ENCODE measurements around the gene HIGD1B.

The HIGD1B gene

GRCh38 chr17:44837196-44837595 is 10.5 kb upstream of the HIGD1B start:
- no peak for DNase-seq (ENCODE audit: low read depth)

GRCh38 chr17:44840274-44840673 is 7.4 kb upstream of the HIGD1B start:
- no peak for DNase-seq (ENCODE audit: low read depth)

DNA sequence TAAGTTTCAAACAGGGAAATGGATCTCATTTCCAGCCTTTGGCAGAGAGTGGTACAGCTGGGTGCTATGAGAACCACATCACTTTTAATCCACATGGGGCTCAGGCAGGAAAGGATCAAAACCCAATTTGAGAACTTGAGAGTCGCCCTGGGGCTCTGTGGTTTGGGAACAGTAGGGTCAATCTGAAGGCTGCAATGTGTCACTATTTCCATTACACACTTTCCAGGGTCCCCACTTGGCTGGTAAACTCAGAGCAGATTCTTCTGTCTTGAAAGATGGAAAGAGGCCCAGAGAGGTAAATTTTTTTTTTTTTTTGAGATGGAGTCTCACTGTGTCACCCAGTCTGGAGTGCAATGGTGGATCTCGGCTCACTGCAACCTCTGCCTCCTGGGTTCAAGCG is 6.7 kb upstream of the HIGD1B start:
- no peak for DNase-seq (ENCODE audit: low read depth)

DNA sequence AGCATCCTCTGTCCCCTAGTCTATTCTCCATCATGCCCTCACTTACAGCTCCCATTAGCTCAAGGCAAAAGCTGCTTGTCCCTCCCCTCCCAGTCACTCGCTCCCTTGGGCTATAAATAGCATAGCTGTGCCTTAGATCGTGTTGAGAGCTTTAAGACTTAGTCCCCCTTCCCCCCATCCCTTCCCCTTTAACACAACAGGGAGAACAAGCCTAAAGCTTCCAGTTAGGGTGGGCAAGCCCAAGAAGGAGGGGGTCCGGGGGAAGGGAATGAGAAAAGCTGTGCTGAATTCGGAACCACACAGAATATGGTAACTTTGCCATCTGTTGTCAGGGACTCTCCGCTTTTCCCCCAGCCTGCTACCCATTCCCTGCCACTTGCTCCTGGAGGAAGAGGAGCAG is 4.9 kb upstream of the HIGD1B start:
- DNase-seq (ENCODE audit: low read depth): no peak

- no peak for DNase-seq (ENCODE audit: low read depth)
Observed at GRCh38 chr17:44844390-44844830, 3.3 kb upstream of the HIGD1B start.

GRCh38 chr17:44846206-44846605 is 1.5 kb upstream of the HIGD1B start:
- no peak for DNase-seq (ENCODE audit: low read depth)

DNA sequence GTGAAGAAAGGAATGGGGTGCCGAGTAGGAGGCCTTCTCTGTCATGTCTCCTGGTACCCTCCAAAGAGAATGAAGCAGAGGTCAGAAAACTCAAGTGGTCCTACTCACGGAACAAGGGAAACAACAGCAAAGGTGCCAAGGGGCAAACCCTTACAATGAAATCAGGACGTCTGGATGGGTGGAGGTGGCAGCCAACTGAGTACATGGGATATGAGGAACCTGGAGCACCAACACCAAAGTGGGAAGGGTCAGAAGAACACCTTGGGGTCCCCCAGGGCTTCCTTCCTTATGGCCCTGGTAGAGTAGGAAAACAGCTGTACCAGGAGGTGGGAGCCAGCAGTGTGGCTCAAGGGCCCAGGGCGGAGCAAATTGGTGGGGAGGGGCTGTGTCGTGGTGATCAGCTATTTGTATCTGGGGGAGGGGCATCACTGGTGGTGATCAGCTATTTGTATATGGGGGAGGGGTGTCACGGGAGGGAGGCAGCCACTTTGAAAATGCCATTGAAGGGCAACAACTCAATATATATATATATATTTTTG is 643 bp downstream of the HIGD1B start:
- no peak for DNase-seq (ENCODE audit: low read depth)

DNA sequence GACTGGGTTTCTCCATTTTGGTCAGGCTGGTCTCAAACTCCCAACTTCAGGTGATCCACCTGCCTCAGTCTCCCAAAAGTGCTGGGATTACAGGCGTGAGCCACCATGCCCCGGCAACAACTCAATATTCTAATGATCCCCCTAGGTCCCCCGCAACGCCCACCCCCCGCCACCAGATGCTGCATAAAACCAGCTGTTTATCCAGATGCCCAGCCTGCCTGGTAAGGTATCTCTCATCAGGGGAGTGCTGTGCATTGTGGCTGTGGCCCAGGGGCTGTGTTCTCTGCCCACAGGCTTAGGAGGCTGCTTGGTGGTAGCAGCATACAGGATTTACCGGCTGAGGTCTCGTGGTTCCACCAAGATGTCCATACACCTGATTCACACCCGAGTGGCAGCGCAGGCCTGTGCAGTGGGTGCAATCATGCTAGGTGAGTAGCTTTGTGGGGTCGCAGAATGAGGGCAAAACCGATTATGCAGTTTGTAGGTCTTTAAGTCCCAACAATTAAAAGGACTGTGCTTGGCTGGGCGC is 1.3 kb downstream of the HIGD1B start:
- no peak for DNase-seq (ENCODE audit: low read depth)

DNA sequence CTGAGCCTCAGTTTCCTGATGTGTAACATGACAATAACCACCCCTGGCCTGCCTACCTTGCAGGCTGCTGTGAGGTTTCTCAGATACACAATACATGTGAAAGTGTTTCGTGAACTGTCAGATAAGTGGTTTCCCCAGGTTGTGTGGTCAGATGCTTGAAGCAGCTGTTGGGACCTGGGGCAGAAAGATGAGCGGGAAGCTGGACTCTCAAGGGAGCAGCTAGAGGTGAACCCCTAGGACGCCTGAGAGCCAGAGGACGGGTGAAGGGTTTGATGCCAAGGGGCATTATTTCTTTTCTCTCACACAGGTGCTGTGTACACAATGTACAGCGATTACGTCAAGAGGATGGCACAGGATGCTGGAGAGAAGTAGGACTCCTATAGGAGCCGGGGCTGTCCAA is 2.3 kb downstream of the HIGD1B start:
- no peak for DNase-seq (ENCODE audit: low read depth)

DNA sequence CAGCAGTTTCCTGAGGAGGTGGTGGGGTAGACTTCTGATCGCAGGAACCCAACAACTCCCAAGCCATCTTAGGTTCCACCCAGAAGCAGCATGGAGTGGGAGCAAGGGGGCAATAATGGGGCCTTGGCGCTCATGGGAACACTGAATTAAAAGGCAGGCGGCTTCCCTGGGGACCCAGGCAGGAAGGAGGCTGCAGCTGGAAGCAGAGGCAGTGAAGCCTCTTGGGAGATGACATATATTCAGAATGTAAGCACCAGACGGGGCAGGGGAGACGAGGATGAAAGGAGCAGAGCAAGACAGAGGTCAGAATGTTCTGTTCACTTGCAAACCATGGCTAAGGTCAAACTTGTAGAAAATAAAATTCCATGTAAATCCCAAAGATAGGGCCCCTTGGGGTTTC is 2.9 kb downstream of the HIGD1B start:
- no peak for DNase-seq (ENCODE audit: low read depth)

DNA sequence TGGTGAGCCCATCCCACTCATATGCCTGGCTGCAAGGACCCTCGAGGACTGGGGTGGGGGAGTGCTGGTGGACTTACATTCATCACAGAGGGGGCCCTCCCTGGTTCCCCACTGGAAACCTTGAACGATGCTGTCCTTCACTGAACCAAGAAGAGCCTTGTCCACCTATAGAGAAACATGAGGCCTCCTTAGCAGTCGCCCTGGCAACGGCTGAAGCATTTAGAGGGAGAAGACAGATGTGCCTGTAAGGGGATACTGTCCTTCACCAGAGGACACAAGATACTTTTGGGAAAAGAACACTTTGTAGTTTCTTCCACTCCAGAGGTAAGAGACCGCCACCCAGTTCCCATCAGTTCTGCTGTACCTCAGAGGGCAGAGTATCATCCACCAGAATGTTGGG is 6.5 kb downstream of the HIGD1B start:
- DNase-seq (ENCODE audit: low read depth): no peak

- no peak for DNase-seq (ENCODE audit: low read depth)
Observed at GRCh38 chr17:44859701-44860100, 12.0 kb downstream of the HIGD1B start.

DNA sequence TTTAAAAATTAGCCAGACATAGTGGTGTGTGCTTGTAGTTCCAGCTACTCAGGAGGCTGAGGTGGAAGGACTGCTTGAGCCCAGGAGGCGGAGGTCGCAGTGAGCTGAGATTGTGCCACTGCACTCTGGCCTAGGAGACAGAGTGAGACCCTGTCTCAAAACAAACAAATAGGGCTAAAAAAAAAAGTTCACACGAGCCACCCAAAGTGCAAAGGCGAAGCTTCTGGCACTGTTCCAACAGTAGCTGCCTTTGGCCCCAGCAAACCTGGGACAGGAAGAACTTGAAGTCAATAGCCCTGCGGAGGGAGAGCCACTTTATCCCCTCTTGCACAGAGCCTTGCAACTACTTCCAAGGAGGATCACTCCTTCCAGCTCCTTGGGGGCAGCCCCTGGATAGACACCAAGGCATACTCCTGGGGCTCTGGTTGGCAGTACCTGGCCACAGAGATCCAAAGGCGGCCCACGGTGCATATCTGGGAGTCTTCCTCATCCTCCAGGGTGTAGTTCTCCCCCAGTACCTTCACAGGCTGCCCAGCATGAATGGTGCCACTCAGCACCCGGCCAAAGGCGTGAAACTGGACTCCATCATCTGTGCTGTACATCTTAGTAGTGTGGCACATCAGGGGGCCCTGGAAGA is 14.7 kb downstream of the HIGD1B start:
- DNase-seq (ENCODE audit: low read depth): no peak

- no peak for DNase-seq (ENCODE audit: low read depth)
Observed at GRCh38 chr17:44863061-44863918, 15.6 kb downstream of the HIGD1B start.

DNA sequence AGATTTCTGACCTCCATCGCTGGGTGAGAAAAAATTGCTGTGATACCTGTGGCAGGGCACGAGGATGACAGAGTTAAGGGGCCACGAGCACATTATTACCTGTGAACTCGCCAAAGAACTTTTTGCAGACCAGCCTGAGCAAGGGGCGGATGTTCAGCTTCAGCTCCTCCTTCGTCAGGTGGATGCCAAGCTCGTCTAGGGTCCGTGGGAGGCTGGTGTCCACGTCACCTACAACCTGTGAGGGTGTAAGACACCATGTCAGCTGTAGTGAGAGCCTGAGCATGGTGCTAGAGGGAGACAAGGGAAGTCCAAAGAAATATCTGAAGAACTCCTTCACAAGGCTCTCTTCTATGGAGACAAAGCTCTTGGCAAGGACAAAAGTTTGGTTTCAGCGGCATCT is 17.1 kb downstream of the HIGD1B start:
- no peak for DNase-seq (ENCODE audit: low read depth)

DNA sequence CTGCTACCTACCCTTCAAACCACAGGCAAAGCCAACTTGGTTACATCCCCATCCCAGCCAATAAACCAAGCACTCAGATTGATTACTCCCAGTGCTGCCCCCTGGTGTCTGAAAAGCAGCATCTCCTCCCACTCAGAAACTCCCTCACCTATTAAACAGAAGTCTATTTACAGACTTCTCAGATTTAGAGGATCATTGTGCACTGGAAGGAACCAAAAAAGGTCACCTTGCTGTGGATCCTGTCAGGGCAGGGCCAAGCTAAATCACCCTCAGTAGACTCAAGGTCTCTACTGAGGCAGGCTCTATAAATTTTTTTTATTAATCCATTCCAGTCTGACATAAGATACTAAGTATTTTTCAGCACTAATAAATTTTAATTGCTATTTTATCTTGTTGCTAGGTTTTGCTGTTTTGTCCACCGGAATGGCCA is 17.6 kb downstream of the HIGD1B start:
- peak; percentile 11 for DNase-seq (ENCODE audit: low read depth)

GRCh38 chr17:44865931-44866330 is 18.2 kb downstream of the HIGD1B start:
- no peak for DNase-seq (ENCODE audit: low read depth)

DNA sequence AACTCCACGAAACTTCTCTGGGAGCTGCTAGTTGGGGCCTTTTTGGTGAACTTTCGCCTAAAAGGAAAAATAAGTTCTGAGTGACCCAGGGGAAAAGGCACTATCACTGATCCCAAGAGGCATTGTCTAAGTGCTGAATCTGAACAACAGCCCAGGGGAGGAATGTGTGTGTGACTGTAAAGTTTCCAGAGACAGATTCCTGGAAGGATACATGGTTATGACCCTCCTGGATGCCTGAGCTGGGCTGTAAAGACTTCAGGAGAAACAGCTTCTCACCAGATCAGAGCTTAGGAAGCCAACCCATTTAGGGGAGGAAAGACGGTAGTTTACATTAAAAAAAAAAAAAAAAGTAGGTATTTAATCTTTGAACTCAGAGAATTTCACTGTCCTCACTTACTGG is 20.2 kb downstream of the HIGD1B start:
- no peak for DNase-seq (ENCODE audit: low read depth)

DNA sequence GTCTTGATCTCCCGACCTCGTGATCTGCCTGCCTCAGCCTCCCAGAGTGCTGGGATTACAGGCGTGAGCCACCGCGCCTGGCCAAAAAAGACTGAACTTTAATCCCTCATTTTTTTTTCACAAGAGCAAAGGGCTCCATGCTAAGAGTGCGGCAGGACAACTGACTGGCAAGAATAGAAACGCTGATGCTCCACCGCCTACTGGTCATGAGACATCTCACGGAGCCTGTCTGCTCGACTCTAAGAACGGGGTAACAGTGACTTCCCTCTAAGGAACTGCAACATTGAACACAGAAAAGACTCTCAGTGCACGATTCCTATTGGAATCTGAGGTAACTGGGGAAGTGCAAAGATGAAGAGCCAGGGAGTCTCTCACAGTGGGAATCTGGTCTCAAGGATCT is 23.9 kb downstream of the HIGD1B start:
- DNase-seq (ENCODE audit: low read depth): no peak

DNA sequence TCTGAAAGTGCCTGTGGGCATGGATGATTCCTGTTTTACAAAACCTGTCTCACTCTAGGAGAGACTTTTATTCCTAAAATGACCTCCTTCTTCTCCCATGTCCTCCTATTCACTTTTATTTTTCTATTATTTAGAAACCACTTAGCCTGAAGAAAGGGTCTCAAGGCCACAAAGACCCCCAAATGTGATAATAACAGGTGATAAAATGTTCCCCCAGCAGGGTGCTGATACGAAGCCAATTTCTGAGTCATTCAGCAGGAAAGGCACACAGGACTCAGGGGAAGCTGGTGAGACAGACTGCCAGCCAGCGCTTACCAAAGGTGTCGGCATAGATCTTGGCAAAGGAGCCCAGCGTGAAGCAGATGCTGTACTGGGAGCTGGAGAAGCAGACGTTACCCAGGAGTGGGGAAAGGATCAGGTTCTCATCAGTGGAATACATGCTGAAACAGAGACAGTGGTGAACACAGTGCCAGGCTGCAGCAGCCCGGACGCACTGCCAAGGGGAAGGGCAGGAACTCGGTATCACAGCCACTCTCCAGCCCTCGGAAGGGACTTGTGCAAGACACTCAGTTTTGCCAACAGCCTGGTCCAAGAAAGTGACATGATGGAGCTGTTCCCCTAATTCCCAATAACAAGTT is 24.6 kb downstream of the HIGD1B start:
- no peak for DNase-seq (ENCODE audit: low read depth)

- no peak for DNase-seq (ENCODE audit: low read depth)
Observed at GRCh38 chr17:44875761-44876160, 28.1 kb downstream of the HIGD1B start.

DNA sequence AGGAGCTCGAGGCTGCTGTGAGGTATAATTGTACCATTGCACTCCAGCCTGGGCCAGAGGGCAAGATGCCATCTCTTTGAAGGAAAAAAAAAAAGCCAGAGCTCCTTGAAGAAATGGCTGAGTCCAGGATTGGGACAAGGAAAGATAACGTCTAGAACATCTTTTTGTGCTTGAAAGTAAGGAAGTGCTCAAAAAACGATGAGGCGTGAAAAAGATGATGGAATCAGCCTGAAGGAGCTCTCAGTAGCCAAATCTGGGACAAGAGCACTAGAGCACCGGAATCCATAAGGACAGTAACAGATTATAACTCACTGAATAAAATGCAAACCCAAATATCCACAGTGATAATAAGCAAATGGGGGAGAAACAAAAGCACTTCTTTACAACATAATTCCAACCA is 29.4 kb downstream of the HIGD1B start:
- DNase-seq (ENCODE audit: low read depth): no peak

All from HS-27A (cell line).